WTC11 (cell line): Measurements from ENCODE around the gene ACP1. TPM values are rescaled to one million over a fixed set of nuclear protein-coding genes. Genes with fewer than 3 reads are reported as not detected.

Source experiments
- ATAC-seq: fragments of 200-7000 bp; cut with Tn5 transposase; 2 replicates; pipeline ENCODE4 v1.10.0; 2021; ENCODE audit warnings: mild to moderate bottlenecking, moderate library complexity
- CTCF ChIA-PET: fragments of 300-600 bp; sonication (Branson Sonifier 250); formaldehyde crosslinking; loops from one replicate; lab custom pipeline; 2021; ENCODE audit warnings: antibody characterized with exemption; lab: Charles Lee
- POLR2A ChIA-PET: fragments of 350-600 bp; sonication (Branson Sonifier 250); formaldehyde crosslinking; loops from one replicate; lab custom pipeline; 2021; ENCODE audit warnings: antibody characterized with exemption; lab: Charles Lee
- DNase-seq: peaks from one replicate; pipeline ENCODE4 v3.0.0; 2021; ENCODE audit warnings: low spot score
- H3K27ac Mint-ChIP-seq: 2 replicates; pipeline ENCODE4 v1.8.0; 2021; ENCODE audit warnings: mixed read lengths
- H3K27me3 Mint-ChIP-seq: 2 replicates; pipeline ENCODE4 v1.8.0; 2021; ENCODE audit warnings: low read depth, mild to moderate bottlenecking, moderate library complexity, mixed read lengths
- H3K36me3 Mint-ChIP-seq: 2 replicates; pipeline ENCODE4 v1.8.0; 2021; ENCODE audit warnings: mixed read lengths
- H3K4me1 Mint-ChIP-seq: 2 replicates; pipeline ENCODE4 v1.8.0; 2022; ENCODE audit warnings: mixed read lengths
- H3K4me3 Mint-ChIP-seq: 2 replicates; pipeline ENCODE4 v1.8.0; 2021; ENCODE audit warnings: mild to moderate bottlenecking, moderate library complexity, mixed read lengths
- H3K9me3 Mint-ChIP-seq: 2 replicates; pipeline ENCODE4 v1.8.0; 2021; ENCODE audit warnings: mixed read lengths
- CREM ChIP-seq: sonication (generic); formaldehyde crosslinking; IDR thresholded peaks from 2 replicates; pipeline ENCODE4 v1.8.1; 2022; ENCODE audit warnings: mild to moderate bottlenecking, missing genetic modification reagents, moderate library complexity
- FOXJ3 ChIP-seq: sonication (generic); formaldehyde crosslinking; IDR thresholded peaks from 2 replicates; pipeline ENCODE4 v1.9.0; 2021; ENCODE audit warnings: missing genetic modification reagents, mild to moderate bottlenecking, borderline replicate concordance
- GABPB1 ChIP-seq: sonication (generic); formaldehyde crosslinking; IDR thresholded peaks from 2 replicates; pipeline ENCODE4 v1.8.1; 2023; ENCODE audit warnings: mild to moderate bottlenecking, missing genetic modification reagents
- GRHL2 ChIP-seq: fragments of 250-450 bp; sonication (Bioruptor Pico); IDR thresholded peaks from 2 replicates; pipeline ENCODE4 v1.8.0; 2022; ENCODE audit warnings: mild to moderate bottlenecking, moderate library complexity; ENCODE audit not compliant: insufficient replicate concordance, severe bottlenecking
- IRF2 ChIP-seq: sonication (generic); formaldehyde crosslinking; IDR thresholded peaks from 2 replicates; pipeline ENCODE4 v1.8.0; 2022; ENCODE audit warnings: low read depth, missing genetic modification reagents, borderline replicate concordance
- JAZF1 ChIP-seq: fragments of 250-450 bp; sonication (Bioruptor Pico); IDR thresholded peaks from 2 replicates; pipeline ENCODE4 v1.9.0; 2021; ENCODE audit warnings: moderate library complexity, mild to moderate bottlenecking, inconsistent platforms
- KAT7 ChIP-seq: sonication (generic); formaldehyde crosslinking; IDR thresholded peaks from 2 replicates; pipeline ENCODE4 v1.8.1; 2023; ENCODE audit warnings: missing genetic modification reagents, mild to moderate bottlenecking, borderline replicate concordance
- NFE2L1 ChIP-seq: sonication (generic); formaldehyde crosslinking; IDR thresholded peaks from 2 replicates; pipeline ENCODE4 v1.8.1; 2023; ENCODE audit warnings: missing genetic modification reagents
- PRDM15 ChIP-seq: sonication (generic); formaldehyde crosslinking; IDR thresholded peaks from 2 replicates; pipeline ENCODE4 v1.8.0; 2022; ENCODE audit warnings: missing genetic modification reagents
- PREB ChIP-seq: sonication (generic); formaldehyde crosslinking; IDR thresholded peaks from 2 replicates; pipeline ENCODE4 v1.8.1; 2022; ENCODE audit warnings: mild to moderate bottlenecking, missing genetic modification reagents, moderate library complexity, borderline replicate concordance
- RELA ChIP-seq: sonication (generic); formaldehyde crosslinking; IDR thresholded peaks from 2 replicates; pipeline ENCODE4 v1.8.1; 2022; ENCODE audit warnings: missing genetic modification reagents, mild to moderate bottlenecking, borderline replicate concordance
- TP53 ChIP-seq: sonication (generic); formaldehyde crosslinking; IDR thresholded peaks from 2 replicates; pipeline ENCODE4 v1.8.1; 2023; ENCODE audit warnings: mild to moderate bottlenecking, missing genetic modification reagents
- ZNF138 ChIP-seq: sonication (generic); formaldehyde crosslinking; conservative IDR thresholded peaks from 2 replicates; pipeline ENCODE4 v1.8.1; 2022; ENCODE audit warnings: mild to moderate bottlenecking, moderate library complexity, missing genetic modification reagents
- ZNF512 ChIP-seq: sonication (generic); formaldehyde crosslinking; IDR thresholded peaks from 2 replicates; pipeline ENCODE4 v1.8.1; 2022; ENCODE audit warnings: missing genetic modification reagents, borderline replicate concordance
- total RNA-seq: library from RNA; stranded (reverse); gene quantifications from 3 replicates; pipeline ENCODE4 v1.2.3, GENCODE V29; 2021
- TF ChIP-seq, protein P1 (sequence below): sonication (generic); formaldehyde crosslinking; IDR thresholded peaks from 2 replicates; pipeline ENCODE4 v1.8.1; 2022; ENCODE audit warnings: low read depth, mild to moderate bottlenecking, moderate library complexity, missing genetic modification reagents, borderline replicate concordance
- TF ChIP-seq, protein P2 (sequence below): sonication (generic); formaldehyde crosslinking; conservative IDR thresholded peaks from 2 replicates; pipeline ENCODE4 v1.8.1; 2023; ENCODE audit warnings: mild to moderate bottlenecking, low read depth, missing genetic modification reagents, moderate library complexity
- TF ChIP-seq, protein P3 (sequence below): fragments of 250-450 bp; sonication (Bioruptor Pico); IDR thresholded peaks from 2 replicates; pipeline ENCODE4 v1.9.0; 2021; ENCODE audit warnings: mild to moderate bottlenecking, borderline replicate concordance

ACP1 gene
- total RNA-seq, 1 experiment from 2014 or later, result 150 TPM

DNA sequence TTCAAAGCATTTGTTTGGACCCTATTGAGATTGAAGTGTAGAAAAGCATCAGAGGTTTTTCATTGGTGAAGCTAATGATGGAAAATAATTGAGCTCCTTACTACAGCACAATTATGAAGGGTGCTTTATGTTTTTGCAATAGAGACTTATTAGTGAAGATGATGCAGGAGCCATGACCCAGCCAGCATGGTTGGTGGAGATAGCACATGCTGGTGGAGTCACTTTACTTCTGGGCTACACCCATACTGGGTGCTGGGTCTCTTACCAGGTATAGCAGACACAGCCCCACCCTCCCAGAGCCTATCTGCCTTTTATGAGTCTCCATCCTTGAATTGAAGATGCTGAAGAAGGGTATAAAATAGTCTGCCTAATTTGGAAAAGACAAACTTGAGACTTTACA is 3.6 kb downstream of the ACP1 start:
- Mint-ChIP-seq H3K4me3 (no peak overlapping the region), H3K4me1 (peaks cover 42% of the 10 kb centered on the region), H3K36me3 (peaks cover 8% of the 10 kb centered on the region), H3K27me3 (peaks cover 4% of the 10 kb centered on the region), H3K27ac (no peak overlapping the region), H3K9me3 (no peaks in the 10 kb centered on the region)
- ChIA-PET CTCF (interaction anchor here (1.2 kb wide), 1 partner anchor 34 kb away, joined by 3 read pairs; no protein-coding TSS in a partner anchor), POLR2A (no interaction called here)
- no peak for DNase-seq
- TF ChIP-seq CREM (CRISPR knock-in tag) (no peak), JAZF1 (CRISPR knock-in tag) (no peak), TP53 (no peak), NFE2L1 (CRISPR knock-in tag) (no peak), ZNF512 (no peak), IRF2 (CRISPR knock-in tag) (no peak), PRDM15 (CRISPR knock-in tag) (no peak), RELA (no peak)
- TF ChIP-seq, protein P1, sequence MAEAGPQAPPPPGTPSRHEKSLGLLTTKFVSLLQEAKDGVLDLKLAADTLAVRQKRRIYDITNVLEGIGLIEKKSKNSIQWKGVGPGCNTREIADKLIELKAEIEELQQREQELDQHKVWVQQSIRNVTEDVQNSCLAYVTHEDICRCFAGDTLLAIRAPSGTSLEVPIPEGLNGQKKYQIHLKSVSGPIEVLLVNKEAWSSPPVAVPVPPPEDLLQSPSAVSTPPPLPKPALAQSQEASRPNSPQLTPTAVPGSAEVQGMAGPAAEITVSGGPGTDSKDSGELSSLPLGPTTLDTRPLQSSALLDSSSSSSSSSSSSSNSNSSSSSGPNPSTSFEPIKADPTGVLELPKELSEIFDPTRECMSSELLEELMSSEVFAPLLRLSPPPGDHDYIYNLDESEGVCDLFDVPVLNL (CRISPR knock-in tag), result no peak
- TF ChIP-seq, protein P2, sequence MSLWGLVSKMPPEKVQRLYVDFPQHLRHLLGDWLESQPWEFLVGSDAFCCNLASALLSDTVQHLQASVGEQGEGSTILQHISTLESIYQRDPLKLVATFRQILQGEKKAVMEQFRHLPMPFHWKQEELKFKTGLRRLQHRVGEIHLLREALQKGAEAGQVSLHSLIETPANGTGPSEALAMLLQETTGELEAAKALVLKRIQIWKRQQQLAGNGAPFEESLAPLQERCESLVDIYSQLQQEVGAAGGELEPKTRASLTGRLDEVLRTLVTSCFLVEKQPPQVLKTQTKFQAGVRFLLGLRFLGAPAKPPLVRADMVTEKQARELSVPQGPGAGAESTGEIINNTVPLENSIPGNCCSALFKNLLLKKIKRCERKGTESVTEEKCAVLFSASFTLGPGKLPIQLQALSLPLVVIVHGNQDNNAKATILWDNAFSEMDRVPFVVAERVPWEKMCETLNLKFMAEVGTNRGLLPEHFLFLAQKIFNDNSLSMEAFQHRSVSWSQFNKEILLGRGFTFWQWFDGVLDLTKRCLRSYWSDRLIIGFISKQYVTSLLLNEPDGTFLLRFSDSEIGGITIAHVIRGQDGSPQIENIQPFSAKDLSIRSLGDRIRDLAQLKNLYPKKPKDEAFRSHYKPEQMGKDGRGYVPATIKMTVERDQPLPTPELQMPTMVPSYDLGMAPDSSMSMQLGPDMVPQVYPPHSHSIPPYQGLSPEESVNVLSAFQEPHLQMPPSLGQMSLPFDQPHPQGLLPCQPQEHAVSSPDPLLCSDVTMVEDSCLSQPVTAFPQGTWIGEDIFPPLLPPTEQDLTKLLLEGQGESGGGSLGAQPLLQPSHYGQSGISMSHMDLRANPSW (CRISPR knock-in tag), result no peak
- ATAC-seq, result no peak

DNA sequence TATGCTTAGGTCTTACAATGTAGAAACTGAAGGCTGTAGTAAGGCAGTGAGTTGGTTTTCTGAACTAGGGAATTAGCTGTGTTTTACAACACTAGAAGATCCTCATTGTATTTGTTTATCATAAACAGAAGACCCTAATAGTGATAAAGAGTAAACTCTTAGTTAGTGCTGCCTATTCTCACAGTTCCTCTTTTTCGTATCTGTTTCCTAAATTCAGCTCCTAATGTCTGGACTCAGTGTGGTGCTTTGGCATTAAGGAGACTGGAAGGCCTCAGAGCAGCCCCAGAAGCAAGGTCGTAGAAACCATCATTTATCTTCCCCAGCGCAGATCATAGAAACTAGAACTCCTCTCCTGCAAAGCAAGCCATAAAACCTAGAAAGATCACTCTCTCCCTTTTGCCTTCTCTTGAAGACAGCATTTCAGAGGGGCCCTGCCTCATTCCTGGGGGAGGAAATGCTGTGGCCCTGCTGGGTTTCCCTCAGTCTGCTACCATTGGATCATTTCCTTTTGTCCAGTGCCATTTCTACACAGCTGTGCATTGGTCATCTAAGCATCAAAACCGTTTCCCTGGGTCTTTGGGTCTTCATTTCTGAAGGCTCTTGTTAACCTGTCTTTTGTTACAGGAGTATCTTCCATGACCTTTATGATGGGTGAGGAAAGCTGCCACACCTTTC is 4.7 kb downstream of the ACP1 start:
- DNase-seq (no peak), ATAC-seq (no peak)
- Mint-ChIP-seq H3K27me3 (no peaks in the 10 kb centered on the region), H3K36me3 (peaks cover 8% of the 10 kb centered on the region), H3K4me3 (no peak overlapping the region), H3K27ac (no peak overlapping the region; the same call in 1 of the 2 replicates), H3K9me3 (no peaks in the 10 kb centered on the region), H3K4me1 (peaks cover 42% of the 10 kb centered on the region)
- CTCF ChIA-PET, result no interaction called here
- POLR2A ChIA-PET, result interaction anchor here (1.2 kb wide), 1 partner anchor 17 kb away, joined by 3 read pairs; no protein-coding TSS in a partner anchor
- TF ChIP-seq ZNF138 (CRISPR knock-in tag), result no peak
- no peak for TF ChIP-seq PREB
- TF ChIP-seq KAT7, result no peak
- no peak for TF ChIP-seq FOXJ3
- no peak for TF ChIP-seq GRHL2 (CRISPR knock-in tag)
- TF ChIP-seq GABPB1 (CRISPR knock-in tag), result no peak
- TF ChIP-seq, protein P3, sequence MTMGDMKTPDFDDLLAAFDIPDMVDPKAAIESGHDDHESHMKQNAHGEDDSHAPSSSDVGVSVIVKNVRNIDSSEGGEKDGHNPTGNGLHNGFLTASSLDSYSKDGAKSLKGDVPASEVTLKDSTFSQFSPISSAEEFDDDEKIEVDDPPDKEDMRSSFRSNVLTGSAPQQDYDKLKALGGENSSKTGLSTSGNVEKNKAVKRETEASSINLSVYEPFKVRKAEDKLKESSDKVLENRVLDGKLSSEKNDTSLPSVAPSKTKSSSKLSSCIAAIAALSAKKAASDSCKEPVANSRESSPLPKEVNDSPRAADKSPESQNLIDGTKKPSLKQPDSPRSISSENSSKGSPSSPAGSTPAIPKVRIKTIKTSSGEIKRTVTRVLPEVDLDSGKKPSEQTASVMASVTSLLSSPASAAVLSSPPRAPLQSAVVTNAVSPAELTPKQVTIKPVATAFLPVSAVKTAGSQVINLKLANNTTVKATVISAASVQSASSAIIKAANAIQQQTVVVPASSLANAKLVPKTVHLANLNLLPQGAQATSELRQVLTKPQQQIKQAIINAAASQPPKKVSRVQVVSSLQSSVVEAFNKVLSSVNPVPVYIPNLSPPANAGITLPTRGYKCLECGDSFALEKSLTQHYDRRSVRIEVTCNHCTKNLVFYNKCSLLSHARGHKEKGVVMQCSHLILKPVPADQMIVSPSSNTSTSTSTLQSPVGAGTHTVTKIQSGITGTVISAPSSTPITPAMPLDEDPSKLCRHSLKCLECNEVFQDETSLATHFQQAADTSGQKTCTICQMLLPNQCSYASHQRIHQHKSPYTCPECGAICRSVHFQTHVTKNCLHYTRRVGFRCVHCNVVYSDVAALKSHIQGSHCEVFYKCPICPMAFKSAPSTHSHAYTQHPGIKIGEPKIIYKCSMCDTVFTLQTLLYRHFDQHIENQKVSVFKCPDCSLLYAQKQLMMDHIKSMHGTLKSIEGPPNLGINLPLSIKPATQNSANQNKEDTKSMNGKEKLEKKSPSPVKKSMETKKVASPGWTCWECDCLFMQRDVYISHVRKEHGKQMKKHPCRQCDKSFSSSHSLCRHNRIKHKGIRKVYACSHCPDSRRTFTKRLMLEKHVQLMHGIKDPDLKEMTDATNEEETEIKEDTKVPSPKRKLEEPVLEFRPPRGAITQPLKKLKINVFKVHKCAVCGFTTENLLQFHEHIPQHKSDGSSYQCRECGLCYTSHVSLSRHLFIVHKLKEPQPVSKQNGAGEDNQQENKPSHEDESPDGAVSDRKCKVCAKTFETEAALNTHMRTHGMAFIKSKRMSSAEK (CRISPR knock-in tag), result no peak
